Activated T-helper 2 cell treated with anti-CD3 and anti-CD28 coated beads, Interferon-gamma antibody, Interleukin-2, Interleukin-4, amounts not matched to agents 10 μg/mL and 5 μg/mL and 100 μg/mL, durations not matched to agents 14 hours and 24 hours and 36 hours (primary cell): Measurements from ENCODE around the gene AP1S1. TPM values are rescaled to one million over a fixed set of nuclear protein-coding genes. Genes with fewer than 3 reads are reported as not detected.
"Not testable (repeated sequence)": the region's sequence is repeated elsewhere in the genome, so short reads cannot be mapped to it uniquely, and the experiment has no call there.

ENCODE experiments used
- DNase-seq: peaks from one replicate; pipeline ENCODE4 v3.0.0; 2021; ENCODE audit warnings: low spot score
- H3K27ac Mint-ChIP-seq: one replicate; pipeline ENCODE4 v1.8.0; 2021; ENCODE audit warnings: mixed read lengths
- H3K27me3 Mint-ChIP-seq: one replicate; pipeline ENCODE4 v1.8.0; 2021; ENCODE audit warnings: low read depth, mixed read lengths
- H3K36me3 Mint-ChIP-seq: one replicate; pipeline ENCODE4 v1.8.0; 2021; ENCODE audit warnings: low read depth, mixed read lengths
- H3K4me1 Mint-ChIP-seq: one replicate; pipeline ENCODE4 v1.8.0; 2021; ENCODE audit warnings: low read depth, mixed read lengths
- H3K4me3 Mint-ChIP-seq: one replicate; pipeline ENCODE4 v1.8.0; 2021; ENCODE audit warnings: low read depth, mild to moderate bottlenecking, moderate library complexity, mixed read lengths
- H3K9me3 Mint-ChIP-seq: one replicate; pipeline ENCODE4 v1.8.0; 2021; ENCODE audit warnings: mixed read lengths
- intact Hi-C: fragments of 100-400 bp; cut with micrococcal nuclease; formaldehyde crosslinking; loops from one replicate; pipeline ENCODE4 v1.15.1; 2023
- total RNA-seq: library from RNA; stranded (reverse); gene quantifications from 2 replicates; pipeline ENCODE4 v1.2.3, GENCODE V29; 2022

AP1S1 gene
- total RNA-seq, 1 donor from 2014 or later = 42.8 TPM

- no peak for DNase-seq
- Mint-ChIP-seq H3K9me3 (no peaks in the 10 kb centered on the region), H3K27ac (no peak overlapping the region), H3K4me3 (no peak overlapping the region), H3K4me1 (peaks cover 4% of the 10 kb centered on the region), H3K27me3 (peaks cover 14% of the 10 kb centered on the region), H3K36me3 (no peaks in the 10 kb centered on the region)
- intact Hi-C loops = no loop called here
Observed at GRCh38 chr7:101116898-101117297, 37.4 kb upstream of the AP1S1 start.

DNA sequence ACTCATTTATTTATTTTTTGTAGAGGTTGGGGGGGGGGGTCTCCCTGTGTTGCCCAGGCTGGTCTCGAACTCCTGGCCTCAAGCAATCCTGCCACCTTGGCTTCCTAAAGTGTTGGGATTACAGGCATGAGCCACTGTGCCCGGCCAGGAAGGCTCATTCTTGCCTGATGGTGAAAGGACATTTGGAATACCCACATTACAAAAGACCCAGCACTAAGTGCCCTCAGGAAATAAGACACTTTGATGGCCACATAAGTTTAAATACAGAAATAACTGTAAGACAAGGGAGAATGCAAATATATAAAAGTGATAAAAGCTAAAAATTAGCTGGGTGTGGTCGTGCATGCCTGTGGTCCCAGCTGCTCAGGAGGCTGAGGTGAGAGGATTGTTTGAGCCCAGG, 35.4 kb upstream of the AP1S1 start:
- no peak overlapping the region for H3K4me3 Mint-ChIP-seq
- intact Hi-C loops = no loop called here
- H3K27ac Mint-ChIP-seq = no peak overlapping the region
- H3K27me3 Mint-ChIP-seq = peaks cover 29% of the 10 kb centered on the region
- peaks cover 13% of the 10 kb centered on the region for H3K4me1 Mint-ChIP-seq
- H3K36me3 Mint-ChIP-seq = no peaks in the 10 kb centered on the region
- no peak for DNase-seq
- no peaks in the 10 kb centered on the region for H3K9me3 Mint-ChIP-seq

DNA sequence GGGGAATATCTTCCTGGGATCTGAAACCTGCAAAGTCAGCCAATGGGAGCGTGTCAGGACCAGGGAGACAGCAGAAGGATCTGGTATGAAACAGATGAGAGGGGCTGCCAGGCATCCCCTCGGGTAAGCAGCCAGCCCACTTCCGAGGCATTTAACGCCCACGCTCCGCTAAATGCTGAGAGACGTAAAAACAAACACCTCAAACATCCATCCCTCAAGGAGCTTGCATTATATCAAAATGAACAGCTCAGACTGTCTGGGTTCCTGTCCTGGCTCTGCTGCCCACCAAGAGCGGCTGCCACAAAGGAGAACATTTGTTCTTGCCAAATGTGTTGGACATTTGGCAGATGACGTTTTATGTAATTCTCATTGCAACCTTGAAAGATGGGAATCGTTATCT, 34.4 kb upstream of the AP1S1 start:
- Mint-ChIP-seq H3K9me3 (no peaks in the 10 kb centered on the region), H3K36me3 (no peaks in the 10 kb centered on the region), H3K4me1 (peaks cover 18% of the 10 kb centered on the region), H3K4me3 (no peak overlapping the region), H3K27me3 (peaks cover 29% of the 10 kb centered on the region), H3K27ac (no peak overlapping the region)
- intact Hi-C loops = no loop called here
- no peak for DNase-seq

DNA sequence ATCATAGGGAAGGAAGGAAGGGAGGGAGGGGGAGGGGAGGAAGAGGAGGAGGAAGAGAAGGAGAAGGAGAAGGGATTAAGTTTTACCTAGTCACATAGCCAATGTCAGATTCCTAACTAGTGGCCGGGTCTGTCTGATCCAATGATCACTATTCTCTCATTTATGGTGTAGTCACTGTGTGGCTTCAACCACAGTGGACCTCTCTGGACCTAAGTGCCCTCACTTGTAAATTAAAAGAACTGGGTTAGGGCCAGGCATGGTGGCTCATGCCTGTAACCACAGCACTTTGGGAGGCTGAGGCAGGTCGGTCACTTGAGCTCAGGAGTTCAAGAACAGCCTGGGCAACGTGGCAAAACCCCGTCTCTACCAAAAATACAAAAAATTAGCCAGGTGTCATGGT, 34.0 kb upstream of the AP1S1 start:
- intact Hi-C loops = no loop called here
- Mint-ChIP-seq H3K4me1 (peaks cover 21% of the 10 kb centered on the region), H3K4me3 (no peak overlapping the region), H3K27ac (no peak overlapping the region), H3K9me3 (no peaks in the 10 kb centered on the region), H3K36me3 (no peaks in the 10 kb centered on the region), H3K27me3 (peaks cover 29% of the 10 kb centered on the region)
- DNase-seq = no peak

DNA sequence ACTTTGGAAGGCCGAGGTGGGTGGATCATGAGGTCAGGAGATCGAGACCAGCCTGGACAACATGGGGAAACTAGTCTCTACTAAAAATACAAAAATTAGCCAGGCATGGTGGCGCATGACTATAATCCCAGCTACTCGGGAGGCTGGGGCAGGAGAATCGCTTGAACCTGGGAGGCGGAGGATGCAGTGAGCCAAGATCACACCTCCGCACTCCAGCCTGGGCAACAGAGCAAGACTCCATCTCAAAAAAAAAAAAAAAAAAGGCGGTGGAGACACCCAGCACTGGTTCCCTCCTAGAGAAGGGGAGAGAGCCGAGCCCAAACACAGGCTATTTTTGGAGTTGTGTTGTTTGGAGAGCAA, 32.7 kb upstream of the AP1S1 start:
- peaks cover 31% of the 10 kb centered on the region for H3K4me1 Mint-ChIP-seq
- H3K4me3 Mint-ChIP-seq = peak overlapping the region; percentile 31

GRCh38 chr7:101121991-101122932, 32.0 kb upstream of the AP1S1 start:
- no peak overlapping the region for H3K27ac Mint-ChIP-seq
- peak overlapping the region; percentile 31 for H3K4me3 Mint-ChIP-seq
- no peaks in the 10 kb centered on the region for H3K36me3 Mint-ChIP-seq
- peaks cover 37% of the 10 kb centered on the region for H3K27me3 Mint-ChIP-seq
- no peak for DNase-seq
- intact Hi-C loops = no loop called here
- H3K9me3 Mint-ChIP-seq = no peaks in the 10 kb centered on the region
- peaks cover 37% of the 10 kb centered on the region for H3K4me1 Mint-ChIP-seq

More for the DNA sequence above, 32.7 kb upstream of the AP1S1 start:
- H3K36me3 Mint-ChIP-seq, H3K9me3 Mint-ChIP-seq, intact Hi-C loops, DNase-seq, H3K27ac Mint-ChIP-seq: not testable (repeated sequence)
- H3K27me3 Mint-ChIP-seq = peaks cover 34% of the 10 kb centered on the region

- intact Hi-C loops = no loop called here
- Mint-ChIP-seq H3K27ac (no peak overlapping the region), H3K36me3 (no peaks in the 10 kb centered on the region), H3K4me3 (no peak overlapping the region), H3K4me1 (peaks cover 46% of the 10 kb centered on the region), H3K9me3 (no peaks in the 10 kb centered on the region), H3K27me3 (peaks cover 45% of the 10 kb centered on the region)
- no peak for DNase-seq
Observed at GRCh38 chr7:101122933-101123702, 31.2 kb upstream of the AP1S1 start.

GRCh38 chr7:101123703-101124068, 30.6 kb upstream of the AP1S1 start:
- intact Hi-C loops = loop anchor here (1.0 kb wide), 1 partner anchor 14 kb away; no protein-coding TSS in a partner anchor
- Mint-ChIP-seq H3K4me1 (peaks cover 47% of the 10 kb centered on the region), H3K36me3 (no peaks in the 10 kb centered on the region), H3K27ac (no peak overlapping the region), H3K27me3 (peaks cover 49% of the 10 kb centered on the region), H3K9me3 (no peaks in the 10 kb centered on the region), H3K4me3 (no peak overlapping the region)
- DNase-seq = no peak

- peak overlapping the region; percentile 1 for H3K27ac Mint-ChIP-seq
- H3K4me1 Mint-ChIP-seq = peaks cover 47% of the 10 kb centered on the region
- no peak for DNase-seq
- H3K9me3 Mint-ChIP-seq = no peaks in the 10 kb centered on the region
- H3K36me3 Mint-ChIP-seq = no peaks in the 10 kb centered on the region
- intact Hi-C loops = loop anchor here (1.0 kb wide), 1 partner anchor 13 kb away; no protein-coding TSS in a partner anchor
- H3K4me3 Mint-ChIP-seq = peak overlapping the region; percentile 15
- H3K27me3 Mint-ChIP-seq = peaks cover 50% of the 10 kb centered on the region
Observed at GRCh38 chr7:101124376-101125056, 29.8 kb upstream of the AP1S1 start.

DNA sequence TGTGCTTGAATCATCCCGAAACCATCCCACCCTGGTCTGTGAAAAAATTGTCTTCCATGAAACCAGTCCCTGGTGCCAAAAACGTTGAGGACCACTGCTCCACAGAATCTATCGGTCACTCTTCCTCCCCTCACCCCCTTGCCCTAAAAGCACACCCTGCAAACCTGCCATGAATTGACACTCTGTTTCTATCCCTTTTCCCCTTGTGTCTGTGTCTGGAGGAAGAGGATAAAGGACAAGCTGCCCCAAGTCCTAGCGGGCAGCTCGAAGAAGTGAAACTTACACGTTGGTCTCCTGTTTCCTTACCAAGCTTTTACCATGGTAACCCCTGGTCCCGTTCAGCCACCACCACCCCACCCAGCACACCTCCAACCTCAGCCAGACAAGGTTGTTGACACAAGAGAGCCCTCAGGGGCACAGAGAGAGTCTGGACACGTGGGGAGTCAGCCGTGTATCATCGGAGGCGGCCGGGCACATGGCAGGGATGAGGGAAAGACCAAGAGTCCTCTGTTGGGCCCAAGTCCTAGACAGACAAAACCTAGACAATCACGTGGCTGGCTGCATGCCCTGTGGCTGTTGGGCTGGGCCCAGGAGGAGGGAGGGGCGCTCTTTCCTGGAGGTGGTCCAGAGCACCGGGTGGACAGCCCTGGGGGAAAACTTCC, 28.2 kb upstream of the AP1S1 start:
- no peak overlapping the region for H3K27ac Mint-ChIP-seq

DNA sequence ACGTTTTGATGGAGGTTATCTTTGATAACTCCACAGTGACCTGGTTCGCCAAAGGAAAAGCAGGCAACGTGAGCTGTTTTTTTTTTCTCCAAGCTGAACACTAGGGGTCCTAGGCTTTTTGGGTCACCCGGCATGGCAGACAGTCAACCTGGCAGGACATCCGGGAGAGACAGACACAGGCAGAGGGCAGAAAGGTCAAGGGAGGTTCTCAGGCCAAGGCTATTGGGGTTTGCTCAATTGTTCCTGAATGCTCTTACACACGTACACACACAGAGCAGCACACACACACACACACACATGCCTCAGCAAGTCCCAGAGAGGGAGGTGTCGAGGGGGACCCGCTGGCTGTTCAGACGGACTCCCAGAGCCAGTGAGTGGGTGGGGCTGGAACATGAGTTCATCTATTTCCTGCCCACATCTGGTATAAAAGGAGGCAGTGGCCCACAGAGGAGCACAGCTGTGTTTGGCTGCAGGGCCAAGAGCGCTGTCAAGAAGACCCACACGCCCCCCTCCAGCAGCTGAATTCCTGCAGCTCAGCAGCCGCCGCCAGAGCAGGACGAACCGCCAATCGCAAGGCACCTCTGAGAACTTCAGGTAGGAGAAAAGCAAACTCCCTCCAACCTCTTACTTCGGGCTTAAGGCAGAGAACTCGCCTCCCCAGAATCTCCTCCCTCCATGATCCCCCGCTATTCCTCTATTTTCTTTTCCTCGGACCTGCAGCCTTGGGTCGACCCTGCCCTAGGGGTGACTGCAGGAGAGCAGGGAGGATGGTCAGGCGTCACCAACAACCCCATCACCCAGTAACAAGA, 27.4 kb upstream of the AP1S1 start, which contains the start of gene SERPINE1:
TSS of gene SERPINE1 (plus strand) at position 454 of the 809 bp plus-strand sequence. CDS start 1,290 bp downstream, outside the sequence.
- Mint-ChIP-seq H3K4me3 (peak within 1 kb of the TSS; percentile 41), H3K9me3 (no peaks in the 10 kb centered on the region), H3K4me1 (peaks cover 43% of the 10 kb centered on the region), H3K27me3 (peaks cover 46% of the 10 kb centered on the region), H3K27ac (no peak within 1 kb of the TSS), H3K36me3 (no peaks in the 10 kb centered on the region)
- intact Hi-C loops = no loop called here
- peak; percentile 63 for DNase-seq

More for the DNA sequence above, 28.2 kb upstream of the AP1S1 start:
- no peak for DNase-seq
- intact Hi-C loops = no loop called here
- H3K9me3 Mint-ChIP-seq = no peaks in the 10 kb centered on the region
- no peak overlapping the region for H3K4me3 Mint-ChIP-seq
- peaks cover 48% of the 10 kb centered on the region for H3K27me3 Mint-ChIP-seq
- peaks cover 47% of the 10 kb centered on the region for H3K4me1 Mint-ChIP-seq
- H3K36me3 Mint-ChIP-seq = no peaks in the 10 kb centered on the region
